ENCODE results near the gene FUT8.
A peak's percentile ranks its signal among the peaks of the same experiment; 100 is the strongest.
"Not testable (repeated sequence)": the region's sequence is repeated elsewhere in the genome, so short reads cannot be mapped to it uniquely, and the experiment has no call there.

Gene FUT8

GRCh38 chr14:65661865-65662264 is 249.3 kb downstream of the FUT8 start:
- H3K36me3 ChIP-seq (ENCODE audit: control insufficient read depth, insufficient read depth, low read length): no peaks in the 10 kb centered on the region
- H3K27me3 ChIP-seq (ENCODE audit: control insufficient read depth, insufficient read depth, low read length): no peaks in the 10 kb centered on the region
- H3K4me1 ChIP-seq (ENCODE audit: control insufficient read depth, insufficient read depth, low read length): peaks cover 21% of the 10 kb centered on the region
- no peak overlapping the region for H3K9ac ChIP-seq (ENCODE audit: low read length)
- no peak overlapping the region for H3K4me3 ChIP-seq (ENCODE audit: low read length)
- no peaks in the 10 kb centered on the region for H3K9me3 ChIP-seq (ENCODE audit: control insufficient read depth, low read length)

DNA sequence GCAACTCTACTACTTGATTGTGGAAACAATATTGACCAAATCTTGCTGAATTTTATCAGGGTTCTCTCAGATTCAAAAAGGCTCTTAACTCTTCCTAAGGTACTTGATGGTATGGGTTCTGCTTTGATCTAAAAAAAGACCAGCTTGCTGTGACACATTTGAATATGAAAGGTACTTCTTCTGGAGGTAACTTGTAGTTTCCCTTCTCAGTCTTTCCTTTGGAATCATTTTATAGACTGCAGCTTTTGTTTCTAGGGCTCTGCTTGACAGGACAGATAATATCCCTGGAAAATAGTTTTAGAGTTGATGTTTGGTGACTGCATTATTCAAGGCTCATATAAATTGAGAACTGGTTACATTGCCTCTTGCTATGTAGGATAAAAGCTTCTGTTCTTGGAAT is 251.9 kb downstream of the FUT8 start:
- no peak overlapping the region for H3K4me3 ChIP-seq (ENCODE audit: low read length)
- no peak overlapping the region for H3K9ac ChIP-seq (ENCODE audit: low read length)
- H3K27me3 ChIP-seq (ENCODE audit: control insufficient read depth, insufficient read depth, low read length): no peaks in the 10 kb centered on the region
- no peaks in the 10 kb centered on the region for H3K36me3 ChIP-seq (ENCODE audit: control insufficient read depth, insufficient read depth, low read length)
- no peaks in the 10 kb centered on the region for H3K9me3 ChIP-seq (ENCODE audit: control insufficient read depth, low read length)
- peaks cover 21% of the 10 kb centered on the region for H3K4me1 ChIP-seq (ENCODE audit: control insufficient read depth, insufficient read depth, low read length)

GRCh38 chr14:65676361-65677014 is 264.0 kb downstream of the FUT8 start:
- Histone ChIP-seq H3K9me3 (ENCODE audit: control insufficient read depth, low read length) (no peaks in the 10 kb centered on the region), H3K4me1 (ENCODE audit: control insufficient read depth, insufficient read depth, low read length) (peaks cover 4% of the 10 kb centered on the region), H3K27me3 (ENCODE audit: control insufficient read depth, insufficient read depth, low read length) (no peaks in the 10 kb centered on the region), H3K4me3 (ENCODE audit: low read length) (no peak overlapping the region), H3K36me3 (ENCODE audit: control insufficient read depth, insufficient read depth, low read length) (no peaks in the 10 kb centered on the region), H3K9ac (ENCODE audit: low read length) (no peak overlapping the region)

- Histone ChIP-seq H3K27me3 (ENCODE audit: control insufficient read depth, insufficient read depth, low read length) (no peaks in the 10 kb centered on the region), H3K4me1 (ENCODE audit: control insufficient read depth, insufficient read depth, low read length) (peaks cover 2% of the 10 kb centered on the region), H3K36me3 (ENCODE audit: control insufficient read depth, insufficient read depth, low read length) (no peaks in the 10 kb centered on the region), H3K9ac (ENCODE audit: low read length) (no peak overlapping the region), H3K4me3 (ENCODE audit: low read length) (no peak overlapping the region), H3K9me3 (ENCODE audit: control insufficient read depth, low read length) (no peaks in the 10 kb centered on the region)
These were observed 273.0 kb downstream of the FUT8 start for GRCh38 chr14:65685572-65685971.

DNA sequence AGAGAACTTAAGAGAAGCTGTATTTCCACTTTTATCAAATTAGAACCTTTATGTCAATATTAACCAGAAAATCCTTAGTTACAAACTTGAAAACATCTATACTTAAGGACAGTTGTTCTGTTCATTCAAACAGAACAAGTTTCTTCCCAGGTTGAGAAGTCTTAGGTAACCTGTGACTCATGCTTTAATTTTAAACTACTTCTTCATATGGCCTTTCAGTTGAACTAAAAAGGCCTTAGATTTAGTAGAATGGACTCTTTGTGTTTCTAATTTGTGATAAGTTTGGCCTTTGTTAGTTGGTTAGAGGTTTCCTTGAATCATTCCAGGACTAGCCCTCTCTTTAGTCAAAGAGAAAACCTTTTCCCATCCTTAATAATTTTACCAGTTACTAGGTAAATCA is 274.2 kb downstream of the FUT8 start:
- Histone ChIP-seq H3K4me1 (ENCODE audit: control insufficient read depth, insufficient read depth, low read length) (no peaks in the 10 kb centered on the region), H3K9me3 (ENCODE audit: control insufficient read depth, low read length) (no peaks in the 10 kb centered on the region), H3K9ac (ENCODE audit: low read length) (no peak overlapping the region), H3K4me3 (ENCODE audit: low read length) (no peak overlapping the region), H3K36me3 (ENCODE audit: control insufficient read depth, insufficient read depth, low read length) (no peaks in the 10 kb centered on the region), H3K27me3 (ENCODE audit: control insufficient read depth, insufficient read depth, low read length) (no peaks in the 10 kb centered on the region)

- H3K9me3 ChIP-seq (ENCODE audit: control insufficient read depth, low read length): no peaks in the 10 kb centered on the region
- no peaks in the 10 kb centered on the region for H3K27me3 ChIP-seq (ENCODE audit: control insufficient read depth, insufficient read depth, low read length)
- no peaks in the 10 kb centered on the region for H3K36me3 ChIP-seq (ENCODE audit: control insufficient read depth, insufficient read depth, low read length)
- H3K9ac ChIP-seq (ENCODE audit: low read length): no peak overlapping the region
- H3K4me1 ChIP-seq (ENCODE audit: control insufficient read depth, insufficient read depth, low read length): no peaks in the 10 kb centered on the region
- H3K4me3 ChIP-seq (ENCODE audit: low read length): no peak overlapping the region
These were observed 276.5 kb downstream of the FUT8 start for GRCh38 chr14:65689070-65689469.

GRCh38 chr14:65692566-65692965 is 280.0 kb downstream of the FUT8 start:
- H3K4me3 ChIP-seq (ENCODE audit: low read length); H3K36me3 ChIP-seq (ENCODE audit: control insufficient read depth, insufficient read depth, low read length); H3K9ac ChIP-seq (ENCODE audit: low read length); H3K4me1 ChIP-seq (ENCODE audit: control insufficient read depth, insufficient read depth, low read length); H3K9me3 ChIP-seq (ENCODE audit: control insufficient read depth, low read length); H3K27me3 ChIP-seq (ENCODE audit: control insufficient read depth, insufficient read depth, low read length): not testable (repeated sequence)

- Histone ChIP-seq H3K9ac (ENCODE audit: low read length) (no peak overlapping the region), H3K4me3 (ENCODE audit: low read length) (no peak overlapping the region), H3K36me3 (ENCODE audit: control insufficient read depth, insufficient read depth, low read length) (no peaks in the 10 kb centered on the region), H3K4me1 (ENCODE audit: control insufficient read depth, insufficient read depth, low read length) (no peaks in the 10 kb centered on the region), H3K9me3 (ENCODE audit: control insufficient read depth, low read length) (no peaks in the 10 kb centered on the region), H3K27me3 (ENCODE audit: control insufficient read depth, insufficient read depth, low read length) (no peaks in the 10 kb centered on the region)
These were observed 284.3 kb downstream of the FUT8 start for GRCh38 chr14:65696801-65697200.

GRCh38 chr14:65703521-65703920 is 291.0 kb downstream of the FUT8 start:
- H3K9me3 ChIP-seq (ENCODE audit: control insufficient read depth, low read length): no peaks in the 10 kb centered on the region
- H3K36me3 ChIP-seq (ENCODE audit: control insufficient read depth, insufficient read depth, low read length): no peaks in the 10 kb centered on the region
- H3K9ac ChIP-seq (ENCODE audit: low read length): no peak overlapping the region
- no peaks in the 10 kb centered on the region for H3K4me1 ChIP-seq (ENCODE audit: control insufficient read depth, insufficient read depth, low read length)
- no peak overlapping the region for H3K4me3 ChIP-seq (ENCODE audit: low read length)
- no peaks in the 10 kb centered on the region for H3K27me3 ChIP-seq (ENCODE audit: control insufficient read depth, insufficient read depth, low read length)

DNA sequence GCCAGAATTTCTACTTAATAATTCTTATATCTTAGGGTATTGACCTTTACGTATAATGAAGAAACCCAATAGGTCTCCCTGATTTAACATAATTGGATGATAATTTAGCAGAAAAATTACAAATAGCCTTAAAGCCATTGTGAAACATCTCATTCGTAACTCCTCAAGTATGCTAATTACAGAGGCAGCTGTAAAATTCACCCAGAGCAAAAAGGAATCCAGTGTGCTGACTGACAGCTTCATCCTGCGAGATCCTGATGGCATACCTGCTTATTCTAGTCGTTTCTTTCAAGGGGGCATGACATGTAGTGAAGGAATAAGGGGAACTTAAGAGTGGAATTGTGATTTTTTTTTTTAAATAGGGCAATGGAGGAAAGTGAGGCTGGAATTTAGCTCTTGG is 291.5 kb downstream of the FUT8 start:
- no peak overlapping the region for H3K9ac ChIP-seq (ENCODE audit: low read length)
- no peak overlapping the region for H3K4me3 ChIP-seq (ENCODE audit: low read length)
- no peaks in the 10 kb centered on the region for H3K27me3 ChIP-seq (ENCODE audit: control insufficient read depth, insufficient read depth, low read length)
- H3K36me3 ChIP-seq (ENCODE audit: control insufficient read depth, insufficient read depth, low read length): no peaks in the 10 kb centered on the region
- no peaks in the 10 kb centered on the region for H3K9me3 ChIP-seq (ENCODE audit: control insufficient read depth, low read length)
- H3K4me1 ChIP-seq (ENCODE audit: control insufficient read depth, insufficient read depth, low read length): no peaks in the 10 kb centered on the region

DNA sequence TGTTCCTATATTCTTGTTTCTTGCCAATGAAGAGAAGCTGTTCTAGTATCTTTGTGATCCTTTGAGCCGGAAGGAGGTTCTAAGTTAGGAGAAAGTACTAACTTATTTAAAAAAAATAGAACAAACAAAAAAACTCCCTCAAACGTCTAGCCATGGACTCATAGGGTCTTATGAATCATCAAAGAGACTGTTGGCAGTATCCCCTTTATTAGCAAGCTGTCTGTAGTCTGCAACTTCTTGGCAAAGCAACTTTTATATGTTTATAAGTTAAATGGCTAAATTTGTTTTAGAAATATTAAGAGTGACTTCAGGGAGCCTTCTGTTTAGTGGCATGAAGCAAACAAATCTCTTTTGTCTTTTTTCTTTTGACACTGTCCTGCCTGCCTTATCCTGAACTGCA is 291.9 kb downstream of the FUT8 start:
- no peak overlapping the region for H3K9ac ChIP-seq (ENCODE audit: low read length)
- no peak overlapping the region for H3K4me3 ChIP-seq (ENCODE audit: low read length)
- no peaks in the 10 kb centered on the region for H3K9me3 ChIP-seq (ENCODE audit: control insufficient read depth, low read length)
- no peaks in the 10 kb centered on the region for H3K27me3 ChIP-seq (ENCODE audit: control insufficient read depth, insufficient read depth, low read length)
- H3K4me1 ChIP-seq (ENCODE audit: control insufficient read depth, insufficient read depth, low read length): peaks cover 4% of the 10 kb centered on the region
- no peaks in the 10 kb centered on the region for H3K36me3 ChIP-seq (ENCODE audit: control insufficient read depth, insufficient read depth, low read length)

DNA sequence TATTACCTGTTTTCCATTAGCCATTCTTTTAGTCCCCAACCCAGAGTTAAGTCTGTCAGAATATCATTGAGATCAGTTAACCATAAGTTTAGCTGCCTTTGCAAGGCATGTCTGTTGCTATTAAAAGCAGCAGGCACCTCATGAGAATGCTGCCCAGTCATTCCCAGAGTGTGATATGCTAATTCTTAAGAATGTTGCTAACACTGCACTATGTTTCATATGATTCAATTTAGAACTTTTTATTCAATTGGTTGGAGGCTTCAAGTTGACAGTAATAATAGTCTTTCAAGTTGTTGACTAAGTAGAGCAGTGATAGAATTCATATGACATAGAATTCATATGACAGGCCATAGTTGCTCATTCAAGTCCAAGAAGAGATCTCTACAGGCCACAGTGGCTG is 292.3 kb downstream of the FUT8 start:
- Histone ChIP-seq H3K4me1 (ENCODE audit: control insufficient read depth, insufficient read depth, low read length) (peaks cover 6% of the 10 kb centered on the region), H3K9me3 (ENCODE audit: control insufficient read depth, low read length) (no peaks in the 10 kb centered on the region), H3K9ac (ENCODE audit: low read length) (no peak overlapping the region), H3K27me3 (ENCODE audit: control insufficient read depth, insufficient read depth, low read length) (no peaks in the 10 kb centered on the region), H3K4me3 (ENCODE audit: low read length) (no peak overlapping the region), H3K36me3 (ENCODE audit: control insufficient read depth, insufficient read depth, low read length) (no peaks in the 10 kb centered on the region)

DNA sequence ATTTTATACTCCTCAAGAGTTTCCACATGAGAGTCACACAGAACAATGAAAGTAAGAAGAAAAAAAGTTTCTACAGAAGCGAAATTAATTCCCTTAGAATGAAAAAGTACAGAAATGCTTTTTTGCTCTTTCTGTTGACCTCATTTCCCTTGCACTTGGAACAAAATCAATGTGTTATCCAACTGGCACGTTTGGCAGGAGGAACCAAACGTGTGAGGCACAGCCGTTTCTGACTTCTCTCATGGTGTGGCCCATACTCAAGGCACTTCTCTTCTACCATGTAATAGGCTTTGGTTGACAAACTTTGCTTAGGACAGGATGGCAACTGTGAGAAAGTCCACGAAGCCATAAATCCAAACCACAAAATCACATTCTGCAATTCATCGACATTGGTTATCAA is 297.0 kb downstream of the FUT8 start:
- Histone ChIP-seq H3K9ac (ENCODE audit: low read length) (no peak overlapping the region), H3K9me3 (ENCODE audit: control insufficient read depth, low read length) (no peaks in the 10 kb centered on the region), H3K27me3 (ENCODE audit: control insufficient read depth, insufficient read depth, low read length) (no peaks in the 10 kb centered on the region), H3K36me3 (ENCODE audit: control insufficient read depth, insufficient read depth, low read length) (no peaks in the 10 kb centered on the region), H3K4me3 (ENCODE audit: low read length) (peak overlapping the region; percentile 16), H3K4me1 (ENCODE audit: control insufficient read depth, insufficient read depth, low read length) (peaks cover 6% of the 10 kb centered on the region)
